Measurements from ENCODE around the gene BNC1. TPM values are rescaled to one million over a fixed set of nuclear protein-coding genes. Genes with fewer than 3 reads are reported as not detected.

Gene BNC1
- polyA plus RNA-seq, 1 of the 3 experiments (the other 2 are of a cell fraction) = not detected

DNA sequence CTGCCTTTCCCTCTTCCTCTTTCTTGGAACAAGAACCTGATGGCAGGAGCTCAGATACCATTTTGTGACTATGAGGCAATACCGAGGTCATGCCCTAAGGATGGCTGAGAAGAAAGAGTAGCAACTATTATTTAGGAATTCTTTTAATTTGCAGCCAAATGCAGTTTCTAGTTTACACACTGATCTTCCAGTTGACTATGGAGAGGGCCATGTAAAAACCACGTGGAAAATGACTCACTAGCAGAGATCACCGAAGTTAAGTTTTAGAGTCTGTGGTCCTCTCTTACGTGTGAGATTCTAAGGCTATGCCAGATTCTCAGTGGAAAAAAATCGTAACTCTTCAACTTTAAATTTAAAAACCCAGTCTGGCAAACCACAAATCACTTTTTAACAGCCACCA lies 7.8 kb downstream of the BNC1 start:
- Histone ChIP-seq H3K4me3 (ENCODE audit: low read depth in 2 of 2, low read length in 1 of 2) (no peak overlapping the region), H3K4me2 (no peak overlapping the region), H3K4me1 (ENCODE audit: control insufficient read depth in 1 of 2, insufficient read depth in 2 of 2, low read depth in 1 of 2, low read length in 1 of 2) (no peaks in the 10 kb centered on the region), H3K9ac (no peak overlapping the region), H3K36me3 (replicated peaks in 1 of 2; ENCODE audit: control insufficient read depth in 1 of 2, insufficient read depth in 2 of 2, low read length in 1 of 2) (no peaks in the 10 kb centered on the region), H3F3A (replicated peaks; ENCODE audit: insufficient read depth) (peaks cover 3% of the 10 kb centered on the region), H4K20me1 (ENCODE audit: insufficient read depth) (no peaks in the 10 kb centered on the region), H2AFZ (ENCODE audit: low read depth) (no peak overlapping the region), H3K27ac (ENCODE audit: low read depth in 2 of 2, low read length in 1 of 2) (no peak overlapping the region), H3K79me2 (ENCODE audit: insufficient read depth) (no peaks in the 10 kb centered on the region), H3K27me3 (ENCODE audit: insufficient read depth) (peaks cover 22% of the 10 kb centered on the region), H3K9me3 (no peaks in the 10 kb centered on the region), H3K9me2 (no peaks in the 10 kb centered on the region)
- POLR2A ChIA-PET = no interaction called here
- CTCF ChIA-PET = no interaction called here
- no peak for DNase-seq
- WGBS (ENCODE audit: low lambda C conversion rate) = 36% methylated on average over 5 of the region's 5 CpGs
- TF ChIP-seq, protein P1, sequence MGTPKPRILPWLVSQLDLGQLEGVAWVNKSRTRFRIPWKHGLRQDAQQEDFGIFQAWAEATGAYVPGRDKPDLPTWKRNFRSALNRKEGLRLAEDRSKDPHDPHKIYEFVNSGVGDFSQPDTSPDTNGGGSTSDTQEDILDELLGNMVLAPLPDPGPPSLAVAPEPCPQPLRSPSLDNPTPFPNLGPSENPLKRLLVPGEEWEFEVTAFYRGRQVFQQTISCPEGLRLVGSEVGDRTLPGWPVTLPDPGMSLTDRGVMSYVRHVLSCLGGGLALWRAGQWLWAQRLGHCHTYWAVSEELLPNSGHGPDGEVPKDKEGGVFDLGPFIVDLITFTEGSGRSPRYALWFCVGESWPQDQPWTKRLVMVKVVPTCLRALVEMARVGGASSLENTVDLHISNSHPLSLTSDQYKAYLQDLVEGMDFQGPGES (IDR thresholded peaks at IDR 0.05; ENCODE audit: low read depth, low read length) = no peak
- TF ChIP-seq, protein P2, sequence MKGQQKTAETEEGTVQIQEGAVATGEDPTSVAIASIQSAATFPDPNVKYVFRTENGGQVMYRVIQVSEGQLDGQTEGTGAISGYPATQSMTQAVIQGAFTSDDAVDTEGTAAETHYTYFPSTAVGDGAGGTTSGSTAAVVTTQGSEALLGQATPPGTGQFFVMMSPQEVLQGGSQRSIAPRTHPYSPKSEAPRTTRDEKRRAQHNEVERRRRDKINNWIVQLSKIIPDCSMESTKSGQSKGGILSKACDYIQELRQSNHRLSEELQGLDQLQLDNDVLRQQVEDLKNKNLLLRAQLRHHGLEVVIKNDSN (IDR thresholded peaks at IDR 0.05; ENCODE audit: borderline replicate concordance, low read depth) = no peak
- no peak for TF ChIP-seq FOXM1 (IDR thresholded peaks at IDR 0.05; ENCODE audit: low read depth)
- no peak for TF ChIP-seq FOSL2 (IDR thresholded peaks at IDR 0.05; ENCODE audit: borderline replicate concordance, low read depth)
- no peak for TF ChIP-seq MXI1 (IDR thresholded peaks at IDR 0.05; ENCODE audit: low read depth, low read length)
- TF ChIP-seq FOXJ3 (CRISPR knock-in tag; IDR thresholded peaks at IDR 0.05) = no peak

DNA sequence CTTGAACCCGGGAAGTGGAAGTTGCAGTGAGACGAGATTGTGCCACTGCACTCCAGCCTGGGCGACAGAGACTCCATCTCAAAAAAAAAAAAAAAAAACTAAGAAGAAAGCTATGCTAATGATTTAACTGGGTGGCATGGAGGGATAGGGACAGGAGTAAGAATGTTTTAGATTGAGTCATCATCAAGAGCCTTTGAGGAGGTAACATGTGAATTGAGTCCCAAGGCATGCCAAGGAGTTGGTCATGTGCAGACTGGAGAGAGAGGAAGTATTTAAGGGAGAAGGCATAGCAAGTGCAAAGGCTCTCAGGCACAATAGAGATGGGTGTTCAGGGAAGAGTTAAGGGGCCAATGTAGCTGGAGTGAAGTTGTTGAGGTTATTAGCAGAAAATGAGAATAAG lies 9.1 kb downstream of the BNC1 start:
- no peak overlapping the region for H3K4me3 ChIP-seq (ENCODE audit: low read depth in 2 of 2, low read length in 1 of 2)
- peaks cover 10% of the 10 kb centered on the region for H3K27me3 ChIP-seq (ENCODE audit: insufficient read depth)
- no peak for DNase-seq
- no peaks in the 10 kb centered on the region for H3K79me2 ChIP-seq (ENCODE audit: insufficient read depth)
- ChIA-PET CTCF (no interaction called here), POLR2A (no interaction called here)
- no peak overlapping the region for H2AFZ ChIP-seq (ENCODE audit: low read depth)
- no peaks in the 10 kb centered on the region for H3K36me3 ChIP-seq (replicated peaks in 1 of 2; ENCODE audit: control insufficient read depth in 1 of 2, insufficient read depth in 2 of 2, low read length in 1 of 2)
- no peak overlapping the region for H3K27ac ChIP-seq (ENCODE audit: low read depth in 2 of 2, low read length in 1 of 2)
- peaks cover under 1% of the 10 kb centered on the region for H3F3A ChIP-seq (replicated peaks; ENCODE audit: insufficient read depth)
- H4K20me1 ChIP-seq (ENCODE audit: insufficient read depth) = no peaks in the 10 kb centered on the region
- H3K9me2 ChIP-seq = no peaks in the 10 kb centered on the region
- H3K4me2 ChIP-seq = no peak overlapping the region
- H3K9me3 ChIP-seq = no peaks in the 10 kb centered on the region
- no peaks in the 10 kb centered on the region for H3K4me1 ChIP-seq (ENCODE audit: control insufficient read depth in 1 of 2, insufficient read depth in 2 of 2, low read depth in 1 of 2, low read length in 1 of 2)
- WGBS (ENCODE audit: low lambda C conversion rate) = 49% methylated on average over 3 of the region's 3 CpGs
- H3K9ac ChIP-seq = no peak overlapping the region
- TF ChIP-seq RCOR1 (IDR thresholded peaks at IDR 0.05; ENCODE audit: low read length) (no peak), RXRA (IDR thresholded peaks at IDR 0.05; ENCODE audit: borderline replicate concordance, low read depth) (no peak), NFIC (IDR thresholded peaks at IDR 0.05; ENCODE audit: borderline replicate concordance) (no peak), FOSL2 (IDR thresholded peaks at IDR 0.05; ENCODE audit: borderline replicate concordance, low read depth) (no peak), RAD21 (IDR thresholded peaks at IDR 0.05; ENCODE audit: low read length) (no peak), MEF2A (IDR thresholded peaks at IDR 0.05; ENCODE audit: borderline replicate concordance, low read depth) (no peak), TEAD4 (IDR thresholded peaks at IDR 0.05; ENCODE audit: borderline replicate concordance, insufficient read depth) (no peak), FOXM1 (IDR thresholded peaks at IDR 0.05; ENCODE audit: low read depth) (no peak), RFX5 (IDR thresholded peaks at IDR 0.05; ENCODE audit: low read length) (no peak), GABPA (IDR thresholded peaks at IDR 0.05; ENCODE audit: low read depth) (no peak)
- TF ChIP-seq, protein P3, sequence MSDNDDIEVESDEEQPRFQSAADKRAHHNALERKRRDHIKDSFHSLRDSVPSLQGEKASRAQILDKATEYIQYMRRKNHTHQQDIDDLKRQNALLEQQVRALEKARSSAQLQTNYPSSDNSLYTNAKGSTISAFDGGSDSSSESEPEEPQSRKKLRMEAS (IDR thresholded peaks at IDR 0.05; ENCODE audit: low read depth) = no peak
- TF ChIP-seq, protein P4, sequence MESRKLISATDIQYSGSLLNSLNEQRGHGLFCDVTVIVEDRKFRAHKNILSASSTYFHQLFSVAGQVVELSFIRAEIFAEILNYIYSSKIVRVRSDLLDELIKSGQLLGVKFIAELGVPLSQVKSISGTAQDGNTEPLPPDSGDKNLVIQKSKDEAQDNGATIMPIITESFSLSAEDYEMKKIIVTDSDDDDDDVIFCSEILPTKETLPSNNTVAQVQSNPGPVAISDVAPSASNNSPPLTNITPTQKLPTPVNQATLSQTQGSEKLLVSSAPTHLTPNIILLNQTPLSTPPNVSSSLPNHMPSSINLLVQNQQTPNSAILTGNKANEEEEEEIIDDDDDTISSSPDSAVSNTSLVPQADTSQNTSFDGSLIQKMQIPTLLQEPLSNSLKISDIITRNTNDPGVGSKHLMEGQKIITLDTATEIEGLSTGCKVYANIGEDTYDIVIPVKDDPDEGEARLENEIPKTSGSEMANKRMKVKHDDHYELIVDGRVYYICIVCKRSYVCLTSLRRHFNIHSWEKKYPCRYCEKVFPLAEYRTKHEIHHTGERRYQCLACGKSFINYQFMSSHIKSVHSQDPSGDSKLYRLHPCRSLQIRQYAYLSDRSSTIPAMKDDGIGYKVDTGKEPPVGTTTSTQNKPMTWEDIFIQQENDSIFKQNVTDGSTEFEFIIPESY (IDR thresholded peaks at IDR 0.05; ENCODE audit: borderline replicate concordance, low read depth) = no peak
- TF ChIP-seq, protein P5, sequence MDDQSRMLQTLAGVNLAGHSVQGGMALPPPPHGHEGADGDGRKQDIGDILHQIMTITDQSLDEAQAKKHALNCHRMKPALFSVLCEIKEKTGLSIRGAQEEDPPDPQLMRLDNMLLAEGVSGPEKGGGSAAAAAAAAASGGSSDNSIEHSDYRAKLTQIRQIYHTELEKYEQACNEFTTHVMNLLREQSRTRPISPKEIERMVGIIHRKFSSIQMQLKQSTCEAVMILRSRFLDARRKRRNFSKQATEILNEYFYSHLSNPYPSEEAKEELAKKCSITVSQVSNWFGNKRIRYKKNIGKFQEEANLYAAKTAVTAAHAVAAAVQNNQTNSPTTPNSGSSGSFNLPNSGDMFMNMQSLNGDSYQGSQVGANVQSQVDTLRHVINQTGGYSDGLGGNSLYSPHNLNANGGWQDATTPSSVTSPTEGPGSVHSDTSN (IDR thresholded peaks at IDR 0.05) = no peak
- TF ChIP-seq, protein P6, sequence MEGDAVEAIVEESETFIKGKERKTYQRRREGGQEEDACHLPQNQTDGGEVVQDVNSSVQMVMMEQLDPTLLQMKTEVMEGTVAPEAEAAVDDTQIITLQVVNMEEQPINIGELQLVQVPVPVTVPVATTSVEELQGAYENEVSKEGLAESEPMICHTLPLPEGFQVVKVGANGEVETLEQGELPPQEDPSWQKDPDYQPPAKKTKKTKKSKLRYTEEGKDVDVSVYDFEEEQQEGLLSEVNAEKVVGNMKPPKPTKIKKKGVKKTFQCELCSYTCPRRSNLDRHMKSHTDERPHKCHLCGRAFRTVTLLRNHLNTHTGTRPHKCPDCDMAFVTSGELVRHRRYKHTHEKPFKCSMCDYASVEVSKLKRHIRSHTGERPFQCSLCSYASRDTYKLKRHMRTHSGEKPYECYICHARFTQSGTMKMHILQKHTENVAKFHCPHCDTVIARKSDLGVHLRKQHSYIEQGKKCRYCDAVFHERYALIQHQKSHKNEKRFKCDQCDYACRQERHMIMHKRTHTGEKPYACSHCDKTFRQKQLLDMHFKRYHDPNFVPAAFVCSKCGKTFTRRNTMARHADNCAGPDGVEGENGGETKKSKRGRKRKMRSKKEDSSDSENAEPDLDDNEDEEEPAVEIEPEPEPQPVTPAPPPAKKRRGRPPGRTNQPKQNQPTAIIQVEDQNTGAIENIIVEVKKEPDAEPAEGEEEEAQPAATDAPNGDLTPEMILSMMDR (IDR thresholded peaks at IDR 0.05) = no peak

Measured in SK-N-SH (cell line).